B cell (primary cell): ENCODE data around the gene TBX4. TPM values are rescaled to one million over a fixed set of nuclear protein-coding genes. Genes with fewer than 3 reads are reported as not detected.

ENCODE experiments used
- ATAC-seq: fragments of 200-7000 bp; cut with Tn5 transposase; one replicate; pipeline ENCODE4 v1.10.0; 2021; ENCODE audit warnings: low read depth, mild to moderate bottlenecking, moderate number of reproducible peaks, moderate library complexity
- CTCF ChIA-PET: fragments of 350-600 bp; sonication (Branson Sonifier 250); formaldehyde crosslinking; loops from one replicate; lab custom pipeline; 2021; ENCODE audit warnings: antibody characterized with exemption, inconsistent platforms; lab: Charles Lee
- POLR2A ChIA-PET: fragments of 350-600 bp; sonication (Branson Sonifier 250); formaldehyde crosslinking; loops from one replicate; lab custom pipeline; 2021; ENCODE audit warnings: antibody characterized with exemption; lab: Charles Lee
- DNase-seq: peaks from one replicate; pipeline ENCODE4 v3.0.0; 2013
- H2AFZ ChIP-seq: 2 replicates; pipeline ENCODE4 v1.6.1; 2012; ENCODE audit warnings: mild to moderate bottlenecking, low read depth, low read length; ENCODE audit not compliant: insufficient read depth, poor library complexity, severe bottlenecking
- H3K27ac ChIP-seq, 2 donors: 1 replicate in 1 of 2; 2 replicates in 1 of 2; pipeline ENCODE4 v1.5.1; 2012 to 2013; ENCODE audit warnings: low read length in 2 of 2, mild to moderate bottlenecking in 2 of 2, moderate library complexity in 1 of 2
- H3K27me3 ChIP-seq, 4 experiments: fragments of 200-600 bp in 1 of 4; sonication (generic) in 1 of 4; replicated peaks in 1 of 4; 1 replicate in 2 of 4; 2 replicates in 2 of 4; pipeline versions ENCODE4 v1.6.1 to v1.7.0; 2013 to 2016; ENCODE audit warnings: low read length in 3 of 4, mild to moderate bottlenecking in 2 of 4, mixed read lengths in 1 of 4, moderate library complexity in 1 of 4; ENCODE audit not compliant: insufficient read depth in 4 of 4, control insufficient read depth in 3 of 4; ENCODE audit errors: control extremely low read depth in 1 of 4
- H3K36me3 ChIP-seq, 2 experiments: replicated peaks in 1 of 2; 1 replicate in 1 of 2; 2 replicates in 1 of 2; pipeline versions ENCODE4 v1.6.1 to v1.7.1; 2013; ENCODE audit warnings: low read length in 1 of 2; ENCODE audit not compliant: insufficient read depth in 2 of 2, control insufficient read depth in 1 of 2; ENCODE audit errors: control extremely low read depth in 1 of 2, extremely low read depth in 1 of 2
- H3K4me1 ChIP-seq, 2 donors: fragments of 200-600 bp in 1 of 2; sonication (generic) in 1 of 2; 1 replicate in 1 of 2; 2 replicates in 1 of 2; pipeline versions ENCODE4 v1.5.1 to v1.6.1; 2013 to 2017; ENCODE audit warnings: low read length in 2 of 2; ENCODE audit not compliant: control insufficient read depth in 2 of 2, insufficient read depth in 2 of 2
- H3K4me2 ChIP-seq: replicated peaks from 2 replicates; pipeline ENCODE3; 2012; ENCODE audit warnings: mild to moderate bottlenecking, low read depth, low read length; ENCODE audit not compliant: poor library complexity, severe bottlenecking
- H3K4me3 ChIP-seq, 5 experiments: fragments of 200-600 bp in 1 of 5; sonication (generic) in 1 of 5; 1 replicate in 3 of 5; 2 replicates in 2 of 5; pipeline versions ENCODE4 v1.5.1 to v1.7.0; 2011 to 2016; ENCODE audit warnings: low read length in 4 of 5, mild to moderate bottlenecking in 4 of 5, low read depth in 2 of 5, control low read depth in 1 of 5, moderate library complexity in 1 of 5; ENCODE audit not compliant: insufficient read depth in 1 of 5; ENCODE audit errors: control extremely low read depth in 1 of 5, extremely low read depth in 1 of 5
- H3K79me2 ChIP-seq: fragments of 200-600 bp; sonication (generic); one replicate; pipeline ENCODE4 v1.6.0; 2016; ENCODE audit warnings: low read length; ENCODE audit not compliant: control insufficient read depth, insufficient read depth
- H3K9ac ChIP-seq: fragments of 200-600 bp; sonication (generic); 2 replicates; pipeline ENCODE4 v1.6.1; 2017; ENCODE audit warnings: mild to moderate bottlenecking, low read length, moderate library complexity
- H3K9me3 ChIP-seq, 3 donors: one replicate each; pipeline versions ENCODE4 v1.6.1 to v1.7.1; 2013; ENCODE audit warnings: low read length in 2 of 3; ENCODE audit not compliant: control insufficient read depth in 2 of 3, insufficient read depth in 1 of 3; ENCODE audit errors: control extremely low read depth in 1 of 3
- H4K20me1 ChIP-seq: 2 replicates; pipeline ENCODE4 v1.6.0; 2012; ENCODE audit warnings: mild to moderate bottlenecking, low read length; ENCODE audit not compliant: insufficient read depth, control insufficient read depth, poor library complexity, severe bottlenecking
- H3K27ac Mint-ChIP-seq: one replicate; pipeline ENCODE4 v1.8.0; 2021; ENCODE audit warnings: mixed read lengths
- H3K27me3 Mint-ChIP-seq: one replicate; pipeline ENCODE4 v1.8.0; 2021; ENCODE audit warnings: mixed read lengths
- H3K4me1 Mint-ChIP-seq: one replicate; pipeline ENCODE4 v1.8.0; 2021; ENCODE audit warnings: mixed read lengths
- H3K4me3 Mint-ChIP-seq: one replicate; pipeline ENCODE4 v1.8.0; 2021; ENCODE audit warnings: mixed read lengths
- H3K9me3 Mint-ChIP-seq: one replicate; pipeline ENCODE4 v1.8.0; 2022; ENCODE audit warnings: mixed read lengths; ENCODE audit not compliant: insufficient read depth
- CTCF ChIP-seq: fragments of 200-600 bp; IDR thresholded peaks from one replicate; pipeline ENCODE4 v1.8.0; 2022; ENCODE audit warnings: antibody characterized with exemption, mild to moderate bottlenecking
- EZH2 ChIP-seq: IDR thresholded peaks from 2 replicates; pipeline ENCODE4 v1.6.1; 2012; ENCODE audit warnings: borderline replicate concordance, low read depth, mild to moderate bottlenecking, moderate library complexity, low read length; ENCODE audit not compliant: insufficient read depth, poor library complexity, severe bottlenecking
- WGBS: methylation state at CpG from one replicate; pipeline ENCODE4 v1.1.5; 2013; ENCODE audit warnings: missing lambda C conversion rate; ENCODE audit not compliant: insufficient coverage; 5-methylcytosine and 5-hydroxymethylcytosine counted together
- intact Hi-C: fragments of 100-400 bp; cut with micrococcal nuclease; formaldehyde crosslinking; loops from one replicate; pipeline ENCODE4 v1.10.0; 2022
- polyA plus RNA-seq: library from polyadenylated mRNA; depleted of rRNA; stranded (reverse); fragments of >200 nt; gene quantifications from 2 replicates; pipeline ENCODE4 v1.2.3, GENCODE V29; 2012
- total RNA-seq, 2 donors: library from RNA; stranded (reverse); fragments of 120-200 nt in 1 of 2; gene quantifications; 1 replicate in 1 of 2; 2 replicates in 1 of 2; pipeline versions ENCODE4 v1.2.3 to v1.2.4, GENCODE V29; 2013 to 2022

TBX4 gene
- total and polyA plus RNA-seq, 2 donors (not counting 1 experiment from before 2014, with no cell fraction given), result not detected

GRCh38 chr17:61479493-61480413, 27.5 kb downstream of the TBX4 start:
- Mint-ChIP-seq H3K4me1 (no peaks in the 10 kb centered on the region), H3K27me3 (peaks cover 13% of the 10 kb centered on the region), H3K9me3 (no peaks in the 10 kb centered on the region), H3K27ac (no peak overlapping the region), H3K4me3 (no peak overlapping the region)
- intact Hi-C loops, result no loop called here
- Histone ChIP-seq H3K79me2 (no peaks in the 10 kb centered on the region), H3K4me2 (no peak overlapping the region), H3K27me3 (peaks cover 0 to 19% (median 2%) of the 10 kb centered on the region in 4 experiments), H3K27ac (no peak overlapping the region), H3K9ac (no peak overlapping the region), H2AFZ (no peak overlapping the region), H3K9me3 (peaks cover 0 to 3% (median 0%) of the 10 kb centered on the region in 3 donors), H4K20me1 (no peaks in the 10 kb centered on the region), H3K4me3 (no peak overlapping the region), H3K36me3 (no peaks in the 10 kb centered on the region), H3K4me1 (no peaks in the 10 kb centered on the region)
- 89% methylated on average over 18 of the region's 25 CpGs for WGBS
- TF ChIP-seq EZH2, result no peak
- TF ChIP-seq CTCF, result no peak
- ChIA-PET POLR2A (no interaction called here), CTCF (no interaction called here)
- DNase-seq (no peak), ATAC-seq (no peak)

- Histone ChIP-seq H3K4me2 (no peak overlapping the region), H3K4me1 (no peaks in the 10 kb centered on the region), H3K27me3 (peaks cover 0 to 13% (median 2%) of the 10 kb centered on the region in 4 experiments), H2AFZ (no peak overlapping the region), H4K20me1 (no peaks in the 10 kb centered on the region), H3K79me2 (no peaks in the 10 kb centered on the region), H3K9me3 (peaks cover 0 to 3% (median 0%) of the 10 kb centered on the region in 3 donors), H3K4me3 (no peak overlapping the region), H3K36me3 (no peaks in the 10 kb centered on the region), H3K9ac (no peak overlapping the region), H3K27ac (no peak overlapping the region)
- ChIA-PET CTCF (no interaction called here), POLR2A (no interaction called here)
- H3K4me1 Mint-ChIP-seq, result no peaks in the 10 kb centered on the region
- intact Hi-C loops, result no loop called here
- peaks cover 11% of the 10 kb centered on the region for H3K27me3 Mint-ChIP-seq
- H3K27ac Mint-ChIP-seq, result no peak overlapping the region
- ATAC-seq, result no peak
- H3K9me3 Mint-ChIP-seq, result no peaks in the 10 kb centered on the region
- TF ChIP-seq CTCF (no peak), EZH2 (no peak)
- 50% methylated on average over 3 of the region's 5 CpGs for WGBS
- no peak overlapping the region for H3K4me3 Mint-ChIP-seq
- no peak for DNase-seq
Measured at GRCh38 chr17:61480414-61480807, 28.2 kb downstream of the TBX4 start.
